ENCODE data around the gene UPF1.

Gene UPF1

GRCh38 chr19:18831524-18832305, at the start of gene UPF1:
Gene UPF1, plus strand, starts transcription at chr19:18831959. Its CDS starts 251 bp downstream, at chr19:18832210.
- peak; percentile 83 for DNase-seq

- no peak for DNase-seq
Measured at GRCh38 chr19:18782559-18783225, 49.1 kb upstream of the UPF1 start.

GRCh38 chr19:18783958-18784785, 47.6 kb upstream of the UPF1 start:
- no peak for DNase-seq

GRCh38 chr19:18784786-18785120, 47.0 kb upstream of the UPF1 start:
- DNase-seq: no peak

- no peak for DNase-seq
Measured at GRCh38 chr19:18785179-18786124, 46.3 kb upstream of the UPF1 start.

GRCh38 chr19:18788529-18789421, 43.0 kb upstream of the UPF1 start:
- DNase-seq: no peak

GRCh38 chr19:18789422-18789869, 42.3 kb upstream of the UPF1 start:
- DNase-seq: no peak

- no peak for DNase-seq
Measured at GRCh38 chr19:18789883-18790565, 41.7 kb upstream of the UPF1 start.

- DNase-seq: no peak
Measured at GRCh38 chr19:18790566-18791314, 41.0 kb upstream of the UPF1 start, which contains the start of gene COMP. Gene COMP, minus strand, starts transcription at chr19:18791305. Its CDS starts 36 bp downstream, at chr19:18791269.

- no peak for DNase-seq
Measured at GRCh38 chr19:18791315-18791678, 40.5 kb upstream of the UPF1 start.

GRCh38 chr19:18792661-18793060, 39.1 kb upstream of the UPF1 start:
- no peak for DNase-seq

GRCh38 chr19:18793144-18794028, 38.4 kb upstream of the UPF1 start:
- DNase-seq: no peak

- DNase-seq: no peak
Measured at GRCh38 chr19:18794029-18794313, 37.8 kb upstream of the UPF1 start.

GRCh38 chr19:18794692-18795091, 37.1 kb upstream of the UPF1 start:
- DNase-seq: no peak

GRCh38 chr19:18795540-18795939, 36.2 kb upstream of the UPF1 start:
- DNase-seq: no peak

GRCh38 chr19:18796239-18796638, 35.5 kb upstream of the UPF1 start:
- DNase-seq: no peak

GRCh38 chr19:18798384-18799352, 33.1 kb upstream of the UPF1 start:
- DNase-seq: peak; percentile 24
